Hepatocyte (in vitro differentiated cells): ENCODE measurements around the gene FES. TPM values are rescaled to one million over a fixed set of nuclear protein-coding genes. Genes with fewer than 3 reads are reported as not detected.

ENCODE experiments used
- DNase-seq: peaks from one replicate; pipeline ENCODE4 v3.0.0-alpha.2; 2016; ENCODE audit warnings: low spot score
- H2AFZ ChIP-seq: fragments of 200-600 bp; sonication (generic); 2 replicates; pipeline ENCODE4 v1.6.0; 2016; ENCODE audit warnings: antibody characterized with exemption, mild to moderate bottlenecking
- H3K27ac ChIP-seq: fragments of 200-600 bp; sonication (generic); 2 replicates; pipeline ENCODE4 v1.5.1; 2016; ENCODE audit warnings: mild to moderate bottlenecking
- H3K27me3 ChIP-seq: fragments of 200-600 bp; sonication (generic); 2 replicates; pipeline ENCODE4 v1.6.1; 2016
- H3K36me3 ChIP-seq: fragments of 200-600 bp; sonication (generic); replicated peaks from 2 replicates; pipeline ENCODE4 v1.5.1; 2016; ENCODE audit warnings: low read depth; ENCODE audit not compliant: insufficient read depth
- H3K4me1 ChIP-seq: fragments of 200-600 bp; sonication (generic); 2 replicates; pipeline ENCODE4 v1.5.1; 2016; ENCODE audit warnings: mild to moderate bottlenecking, moderate library complexity; ENCODE audit not compliant: insufficient read depth
- H3K4me2 ChIP-seq: fragments of 200-600 bp; sonication (generic); 2 replicates; pipeline ENCODE4 v1.6.0; 2016
- H3K4me3 ChIP-seq: fragments of 200-600 bp; sonication (generic); 2 replicates; pipeline ENCODE4 v1.5.1; 2016; ENCODE audit warnings: mild to moderate bottlenecking
- H3K79me2 ChIP-seq: fragments of 200-600 bp; sonication (generic); 2 replicates; pipeline ENCODE4 v1.6.0; 2017; ENCODE audit warnings: mild to moderate bottlenecking
- H3K9me2 ChIP-seq: fragments of 200-600 bp; sonication (generic); replicated peaks from 2 replicates; pipeline ENCODE4 v1.6.0; 2017; ENCODE audit warnings: mild to moderate bottlenecking; ENCODE audit not compliant: insufficient read depth
- H3K9me3 ChIP-seq: fragments of 200-600 bp; sonication (generic); 2 replicates; pipeline ENCODE4 v1.5.1; 2016; ENCODE audit warnings: low read depth, mild to moderate bottlenecking
- H4K20me1 ChIP-seq: fragments of 200-600 bp; sonication (generic); 2 replicates; pipeline ENCODE4 v1.6.0; 2016; ENCODE audit warnings: mild to moderate bottlenecking; ENCODE audit not compliant: insufficient read depth, poor library complexity, severe bottlenecking
- EZH2 ChIP-seq: fragments of 200-600 bp; sonication (generic); IDR thresholded peaks from 2 replicates; pipeline ENCODE4 v1.6.1; 2016; ENCODE audit warnings: antibody characterized with exemption, mild to moderate bottlenecking, borderline replicate concordance
- EZH2phosphoT487 ChIP-seq: fragments of 200-600 bp; sonication (generic); IDR thresholded peaks from one replicate; pipeline ENCODE4 v1.6.1; 2018; ENCODE audit warnings: antibody characterized with exemption, mild to moderate bottlenecking, low read depth, moderate library complexity; ENCODE audit not compliant: unreplicated experiment, severe bottlenecking
- WGBS: methylation state at CpG from one replicate; pipeline ENCODE4 v1.1.6; 2016; ENCODE audit warnings: low lambda C conversion rate; ENCODE audit errors: missing lambda C conversion rate; 5-methylcytosine and 5-hydroxymethylcytosine counted together
- polyA plus RNA-seq: library from polyadenylated mRNA; unstranded; fragments of >200 nt; fragmentation: Nextera tagmentation; extraction: Ambion mirVana; gene quantifications from 2 replicates; pipeline ENCODE4 v1.2.1, GENCODE V29; 2016
- total RNA-seq: library from RNA; depleted of rRNA; stranded (reverse); fragments of >200 nt; gene quantifications from 2 replicates; pipeline ENCODE4 v1.2.3, GENCODE V29; 2014
- TF ChIP-seq, protein P1 (sequence below): fragments of 200-600 bp; sonication (generic); IDR thresholded peaks from 2 replicates; pipeline ENCODE4 v1.5.1; 2016; ENCODE audit warnings: antibody characterized with exemption, mild to moderate bottlenecking; ENCODE audit not compliant: poor library complexity

The FES gene
- total and polyA plus RNA-seq, 2 experiments from 2014 or later, result 7.3 to 13.5 TPM

DNA sequence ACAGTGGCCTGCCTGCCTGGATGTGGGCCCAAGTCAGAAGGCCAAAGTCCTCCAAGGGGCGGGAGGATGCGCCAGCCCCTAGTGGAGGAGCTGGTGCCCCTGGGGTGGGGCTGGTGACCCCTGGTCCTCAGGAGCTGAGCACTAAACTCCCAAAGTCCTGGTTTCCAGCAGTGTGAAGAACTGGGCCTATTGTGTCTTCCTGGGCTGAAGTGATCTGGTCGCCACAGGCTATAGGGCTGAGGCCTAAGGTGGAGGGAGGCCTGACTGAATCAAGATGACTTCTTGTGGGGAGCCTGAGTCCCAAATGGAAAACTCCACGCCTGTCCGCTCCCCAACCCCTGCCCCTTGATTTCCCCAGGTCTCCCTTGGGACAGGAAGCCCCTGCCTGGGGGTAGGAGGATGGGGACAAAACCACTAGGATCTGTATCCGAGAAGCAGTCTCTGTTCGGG lies 753 bp upstream of the FES start:
- Histone ChIP-seq H2AFZ (peak overlapping the region; percentile 97), H3K9me2 (no peaks in the 10 kb centered on the region), H3K4me1 (peaks cover 28% of the 10 kb centered on the region), H3K4me2 (peak overlapping the region; percentile 95), H3K79me2 (no peaks in the 10 kb centered on the region), H3K4me3 (no peak overlapping the region), H3K27me3 (no peaks in the 10 kb centered on the region), H3K36me3 (no peaks in the 10 kb centered on the region), H3K9me3 (no peaks in the 10 kb centered on the region), H4K20me1 (no peaks in the 10 kb centered on the region), H3K27ac (peak overlapping the region; percentile 83)
- TF ChIP-seq EZH2phosphoT487 (no peak), EZH2 (no peak)
- TF ChIP-seq, protein P1, sequence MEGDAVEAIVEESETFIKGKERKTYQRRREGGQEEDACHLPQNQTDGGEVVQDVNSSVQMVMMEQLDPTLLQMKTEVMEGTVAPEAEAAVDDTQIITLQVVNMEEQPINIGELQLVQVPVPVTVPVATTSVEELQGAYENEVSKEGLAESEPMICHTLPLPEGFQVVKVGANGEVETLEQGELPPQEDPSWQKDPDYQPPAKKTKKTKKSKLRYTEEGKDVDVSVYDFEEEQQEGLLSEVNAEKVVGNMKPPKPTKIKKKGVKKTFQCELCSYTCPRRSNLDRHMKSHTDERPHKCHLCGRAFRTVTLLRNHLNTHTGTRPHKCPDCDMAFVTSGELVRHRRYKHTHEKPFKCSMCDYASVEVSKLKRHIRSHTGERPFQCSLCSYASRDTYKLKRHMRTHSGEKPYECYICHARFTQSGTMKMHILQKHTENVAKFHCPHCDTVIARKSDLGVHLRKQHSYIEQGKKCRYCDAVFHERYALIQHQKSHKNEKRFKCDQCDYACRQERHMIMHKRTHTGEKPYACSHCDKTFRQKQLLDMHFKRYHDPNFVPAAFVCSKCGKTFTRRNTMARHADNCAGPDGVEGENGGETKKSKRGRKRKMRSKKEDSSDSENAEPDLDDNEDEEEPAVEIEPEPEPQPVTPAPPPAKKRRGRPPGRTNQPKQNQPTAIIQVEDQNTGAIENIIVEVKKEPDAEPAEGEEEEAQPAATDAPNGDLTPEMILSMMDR, result no peak
- no peak for DNase-seq
- 81% methylated on average over 7 of the region's 7 CpGs for WGBS

DNA sequence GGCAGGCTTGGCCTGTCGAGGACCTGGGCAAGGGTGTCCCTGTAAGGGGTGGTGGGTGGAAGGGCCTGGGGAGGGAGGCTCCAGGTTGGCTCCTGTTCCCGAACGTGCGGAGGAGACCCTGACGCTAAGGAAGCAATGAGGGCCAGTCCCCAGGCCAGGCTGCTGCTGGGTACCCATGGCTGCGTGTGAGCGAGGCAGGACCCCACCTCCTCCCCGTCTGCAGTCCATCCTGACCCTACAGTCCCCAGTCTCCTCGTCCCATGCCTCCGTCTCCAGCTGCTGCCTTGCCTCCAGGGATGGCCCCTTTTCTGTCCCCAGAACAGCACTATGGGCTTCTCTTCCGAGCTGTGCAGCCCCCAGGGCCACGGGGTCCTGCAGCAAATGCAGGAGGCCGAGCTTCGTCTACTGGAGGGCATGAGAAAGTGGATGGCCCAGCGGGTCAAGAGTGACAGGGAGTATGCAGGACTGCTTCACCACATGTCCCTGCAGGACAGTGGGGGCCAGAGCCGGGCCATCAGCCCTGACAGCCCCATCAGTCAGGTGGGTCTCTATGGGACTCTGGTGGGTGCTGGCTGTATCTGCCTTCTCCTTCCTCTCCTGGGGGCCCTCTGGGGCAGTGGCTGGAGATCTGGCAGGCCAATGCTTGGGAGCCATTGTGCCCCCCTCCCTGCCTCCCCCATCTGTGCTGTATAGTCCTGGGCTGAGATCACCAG lies 571 bp downstream of the FES start:
- Histone ChIP-seq H4K20me1 (no peaks in the 10 kb centered on the region), H3K27me3 (no peaks in the 10 kb centered on the region), H3K9me3 (no peaks in the 10 kb centered on the region), H3K4me3 (peak overlapping the region; percentile 42), H3K79me2 (no peaks in the 10 kb centered on the region), H3K4me1 (peaks cover 28% of the 10 kb centered on the region), H3K9me2 (no peaks in the 10 kb centered on the region), H2AFZ (peak overlapping the region; percentile 97), H3K36me3 (no peaks in the 10 kb centered on the region), H3K27ac (peak overlapping the region; percentile 83), H3K4me2 (peak overlapping the region; percentile 95)
- DNase-seq, result no peak
- WGBS, result 82% methylated on average over 16 of the region's 16 CpGs
- TF ChIP-seq EZH2phosphoT487 (no peak), EZH2 (no peak)
- TF ChIP-seq, protein P1, result no peak

DNA sequence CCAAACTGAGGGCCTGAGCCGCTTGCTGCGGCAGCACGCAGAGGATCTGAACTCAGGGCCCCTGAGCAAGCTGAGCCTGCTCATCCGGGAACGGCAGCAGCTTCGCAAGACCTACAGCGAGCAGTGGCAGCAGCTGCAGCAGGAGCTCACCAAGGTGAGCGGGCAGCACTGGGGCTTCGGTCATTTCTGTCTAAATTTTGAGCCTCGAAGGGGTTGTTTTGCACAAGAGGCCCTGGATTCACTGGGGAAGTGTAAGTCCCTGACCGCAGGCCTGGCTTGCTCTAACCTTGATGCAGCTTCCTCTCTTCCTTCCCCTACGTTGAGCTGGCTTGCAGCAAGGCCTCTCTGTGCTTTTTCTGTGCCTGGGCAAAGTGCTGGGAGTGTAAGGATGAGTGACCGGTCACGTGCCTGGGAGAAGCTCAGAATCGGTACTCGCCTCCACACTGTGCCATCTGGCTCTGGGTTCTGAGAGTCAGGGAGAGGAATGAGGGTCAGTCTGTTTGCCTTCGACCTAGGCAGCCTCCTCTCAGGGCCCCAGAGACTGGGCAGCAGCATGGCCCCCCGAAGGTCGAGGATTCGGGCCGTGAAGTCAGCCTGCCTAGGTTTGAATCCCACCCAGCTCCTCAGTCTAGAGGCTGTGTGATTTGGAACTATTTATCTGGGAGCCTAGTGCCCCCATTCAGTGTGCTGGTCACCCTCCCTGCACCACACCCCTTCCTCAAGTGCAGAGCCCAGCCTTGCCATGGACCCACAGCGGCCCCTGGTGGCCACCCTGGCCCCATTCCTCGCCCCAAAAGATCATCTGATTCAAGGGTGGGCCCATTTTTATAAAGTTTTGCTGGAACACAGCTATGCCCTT lies 1.4 kb downstream of the FES start:
- Histone ChIP-seq H3K27ac (no peak overlapping the region), H3K79me2 (no peaks in the 10 kb centered on the region), H2AFZ (no peak overlapping the region), H3K4me2 (peak overlapping the region; percentile 95), H3K4me3 (no peak overlapping the region), H3K9me2 (no peaks in the 10 kb centered on the region), H3K4me1 (peaks cover 28% of the 10 kb centered on the region), H4K20me1 (no peaks in the 10 kb centered on the region), H3K9me3 (no peaks in the 10 kb centered on the region), H3K36me3 (no peaks in the 10 kb centered on the region), H3K27me3 (no peaks in the 10 kb centered on the region)
- peak; percentile 84 for DNase-seq
- WGBS, result 80% methylated on average over 23 of the region's 23 CpGs
- TF ChIP-seq EZH2phosphoT487 (no peak), EZH2 (no peak)
- TF ChIP-seq, protein P1, result peak; percentile 97
